Measurements from ENCODE around the gene OSBPL7. TPM values are rescaled to one million over a fixed set of nuclear protein-coding genes. Genes with fewer than 3 reads are reported as not detected.

Gene OSBPL7
- total and polyA plus RNA-seq, 2 donors (not counting 3 experiments of a cell fraction or from before 2014, with no cell fraction given), result 16.2 to 29.1 TPM

DNA sequence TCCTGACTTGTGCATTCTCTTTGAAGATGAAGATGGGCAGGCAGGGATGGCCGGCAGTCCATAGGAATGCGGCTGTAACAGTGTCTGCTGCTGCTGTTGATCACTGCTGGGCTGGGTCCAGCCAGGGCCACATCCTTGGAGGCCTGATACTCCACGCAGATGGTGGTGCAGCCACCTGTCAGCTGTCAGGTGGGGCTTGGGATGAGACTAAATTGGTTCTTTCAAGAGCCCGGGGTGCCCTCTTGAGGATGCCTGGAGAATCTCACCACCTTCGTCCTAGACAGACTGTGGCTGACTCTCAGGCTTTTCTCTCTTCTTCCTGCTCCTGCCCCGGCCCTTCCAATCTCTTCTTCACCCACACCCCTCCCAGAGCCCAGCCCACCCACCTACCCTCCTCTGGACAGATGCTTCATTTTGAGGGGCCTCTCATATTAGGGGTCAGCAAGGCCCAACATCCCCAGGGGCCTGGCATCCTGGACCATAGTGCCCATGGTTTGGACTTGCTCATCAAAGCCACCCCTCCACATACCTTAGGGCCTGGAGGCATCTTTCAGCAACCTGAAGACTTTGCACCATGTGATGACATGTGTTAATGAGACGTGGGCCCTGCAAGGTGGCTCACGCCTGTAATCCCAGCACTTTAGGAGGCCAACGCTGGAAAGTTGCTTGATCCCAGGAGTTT is 19.1 kb downstream of the OSBPL7 start:
- peak; percentile 36 for DNase-seq (ENCODE audit: low read depth, low spot score)
- Histone ChIP-seq H3K27me3 (ENCODE audit: control insufficient read depth in 2 of 2, insufficient read depth in 2 of 2, low read length in 2 of 2) (peaks cover 0 to 2% of the 10 kb centered on the region in 2 experiments), H3K27ac (ENCODE audit: insufficient read depth, low read depth, low read length) (no peak overlapping the region), H3K36me3 (ENCODE audit: control insufficient read depth in 2 of 2, extremely low read depth in 1 of 2, insufficient read depth in 2 of 2, low read length in 2 of 2) (peaks cover 0 to 6% of the 10 kb centered on the region in 2 experiments), H3K4me2 (ENCODE audit: insufficient read depth, low read length) (no peak overlapping the region), H3K4me3 (replicated peaks in 1 of 3; ENCODE audit: insufficient read depth in 1 of 3, low read depth in 1 of 3, low read length in 3 of 3) (no peak overlapping the region), H3K9me3 (replicated peaks; ENCODE audit: control insufficient read depth, insufficient read depth, low read length) (no peaks in the 10 kb centered on the region), H3K79me2 (ENCODE audit: control insufficient read depth, insufficient read depth, low read length) (no peaks in the 10 kb centered on the region), H3K9me1 (replicated peaks; ENCODE audit: control insufficient read depth, extremely low read depth, insufficient read depth, low read length) (no peaks in the 10 kb centered on the region), H3K9ac (replicated peaks; ENCODE audit: extremely low read depth, insufficient read depth, low read length) (no peak overlapping the region), H3K4me1 (ENCODE audit: control insufficient read depth, extremely low read depth, insufficient read depth, low read length) (no peaks in the 10 kb centered on the region), H4K20me1 (replicated peaks; ENCODE audit: control insufficient read depth, extremely low read depth, insufficient read depth, low read length) (no peaks in the 10 kb centered on the region), H2AFZ (ENCODE audit: low read depth, low read length) (no peak overlapping the region)
- TF ChIP-seq POLR2AphosphoS5 (IDR thresholded peaks at IDR 0.05; ENCODE audit: insufficient read depth, low read depth, low read length), result no peak
- TF ChIP-seq, protein P1, sequence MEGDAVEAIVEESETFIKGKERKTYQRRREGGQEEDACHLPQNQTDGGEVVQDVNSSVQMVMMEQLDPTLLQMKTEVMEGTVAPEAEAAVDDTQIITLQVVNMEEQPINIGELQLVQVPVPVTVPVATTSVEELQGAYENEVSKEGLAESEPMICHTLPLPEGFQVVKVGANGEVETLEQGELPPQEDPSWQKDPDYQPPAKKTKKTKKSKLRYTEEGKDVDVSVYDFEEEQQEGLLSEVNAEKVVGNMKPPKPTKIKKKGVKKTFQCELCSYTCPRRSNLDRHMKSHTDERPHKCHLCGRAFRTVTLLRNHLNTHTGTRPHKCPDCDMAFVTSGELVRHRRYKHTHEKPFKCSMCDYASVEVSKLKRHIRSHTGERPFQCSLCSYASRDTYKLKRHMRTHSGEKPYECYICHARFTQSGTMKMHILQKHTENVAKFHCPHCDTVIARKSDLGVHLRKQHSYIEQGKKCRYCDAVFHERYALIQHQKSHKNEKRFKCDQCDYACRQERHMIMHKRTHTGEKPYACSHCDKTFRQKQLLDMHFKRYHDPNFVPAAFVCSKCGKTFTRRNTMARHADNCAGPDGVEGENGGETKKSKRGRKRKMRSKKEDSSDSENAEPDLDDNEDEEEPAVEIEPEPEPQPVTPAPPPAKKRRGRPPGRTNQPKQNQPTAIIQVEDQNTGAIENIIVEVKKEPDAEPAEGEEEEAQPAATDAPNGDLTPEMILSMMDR (IDR thresholded peaks at IDR 0.05; ENCODE audit: extremely low read depth in 1 of 2, insufficient read depth in 1 of 2, low read depth in 1 of 2, low read length in 2 of 2), result peak; percentile 47 to 71
- peak; percentile 82 for FAIRE-seq
- dilution Hi-C loops (cut with MboI; ENCODE audit: extremely low pct_ligation_motif_present, low sequenced_read_pairs) (no loop called here), intact Hi-C loops (cut with micrococcal nuclease) (loop anchor here (1.0 to 5.0 kb wide), 3 partner anchors 26 to 140 kb away; no protein-coding TSS in a partner anchor)
- POLR2A ChIA-PET, result no interaction called here
- CTCF ChIA-PET, result interaction anchor here (1.0 to 2.2 kb wide), 3 partner anchors 24 to 139 kb away, joined by 3 to 10 read pairs (median 3); no protein-coding TSS in a partner anchor
- no TSS peak for BruUV-seq (replicated peaks)

DNA sequence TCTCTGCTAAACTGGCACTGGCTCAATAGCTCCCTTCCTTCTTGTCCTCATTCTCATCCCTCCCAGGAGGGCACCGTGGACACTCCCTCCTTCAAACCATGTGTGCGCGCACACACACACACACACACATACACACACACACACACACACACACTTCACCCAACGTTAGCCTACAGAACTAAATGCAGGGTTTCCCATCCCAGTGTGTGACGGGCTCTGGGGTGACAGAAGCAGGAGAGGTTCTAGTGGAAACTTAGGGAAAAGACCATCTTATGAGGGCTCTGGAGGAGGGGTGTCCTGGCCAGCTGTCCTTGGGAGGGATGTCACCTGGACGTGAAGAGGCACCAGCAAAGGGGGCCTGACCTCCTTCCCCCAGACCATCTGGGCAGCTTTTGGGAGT is 19.7 kb downstream of the OSBPL7 start:
- no peak overlapping the region for H3K4me3 ChIP-seq (replicated peaks in 1 of 3; ENCODE audit: insufficient read depth in 1 of 3, low read depth in 1 of 3, low read length in 3 of 3)
- FAIRE-seq (no peak), DNase-seq (ENCODE audit: low read depth, low spot score) (no peak)
- no peak overlapping the region for H3K27ac ChIP-seq (ENCODE audit: insufficient read depth, low read depth, low read length)
- no TSS peak for BruUV-seq (replicated peaks)
- H2AFZ ChIP-seq (ENCODE audit: low read depth, low read length), result no peak overlapping the region
- no peaks in the 10 kb centered on the region for H3K9me3 ChIP-seq (replicated peaks; ENCODE audit: control insufficient read depth, insufficient read depth, low read length)
- no peaks in the 10 kb centered on the region for H3K9me1 ChIP-seq (replicated peaks; ENCODE audit: control insufficient read depth, extremely low read depth, insufficient read depth, low read length)
- H4K20me1 ChIP-seq (replicated peaks; ENCODE audit: control insufficient read depth, extremely low read depth, insufficient read depth, low read length), result no peaks in the 10 kb centered on the region
- ChIA-PET POLR2A (no interaction called here), CTCF (interaction anchor here (1.2 to 2.2 kb wide), 5 partner anchors 8 to 138 kb away, joined by 3 to 10 read pairs (median 5); no protein-coding TSS in a partner anchor)
- H3K4me2 ChIP-seq (ENCODE audit: insufficient read depth, low read length), result no peak overlapping the region
- H3K27me3 ChIP-seq (ENCODE audit: control insufficient read depth in 2 of 2, insufficient read depth in 2 of 2, low read length in 2 of 2), result peaks cover 0 to 2% of the 10 kb centered on the region in 2 experiments
- no peaks in the 10 kb centered on the region for H3K79me2 ChIP-seq (ENCODE audit: control insufficient read depth, insufficient read depth, low read length)
- peaks cover 0 to 4% of the 10 kb centered on the region in 2 experiments for H3K36me3 ChIP-seq (ENCODE audit: control insufficient read depth in 2 of 2, extremely low read depth in 1 of 2, insufficient read depth in 2 of 2, low read length in 2 of 2)
- dilution Hi-C loops (cut with MboI; ENCODE audit: extremely low pct_ligation_motif_present, low sequenced_read_pairs) (no loop called here), intact Hi-C loops (cut with micrococcal nuclease) (loop anchor here (1.0 to 5.0 kb wide), 3 partner anchors 26 to 140 kb away; no protein-coding TSS in a partner anchor)
- no peaks in the 10 kb centered on the region for H3K4me1 ChIP-seq (ENCODE audit: control insufficient read depth, extremely low read depth, insufficient read depth, low read length)
- TF ChIP-seq MYC (IDR thresholded peaks at IDR 0.05; ENCODE audit: low read depth, low read length) (no peak), FOS (IDR thresholded peaks at IDR 0.05; ENCODE audit: borderline replicate concordance, insufficient read depth, low read length) (no peak), GATA2 (IDR thresholded peaks at IDR 0.05; ENCODE audit: insufficient read depth, insufficient read length, low read depth, low read length) (no peak), POLR2A (IDR thresholded peaks at IDR 0.05; ENCODE audit: low read depth, low read length) (no peak), JUN (IDR thresholded peaks at IDR 0.05; ENCODE audit: borderline replicate concordance, insufficient read depth, insufficient read length, low read depth) (no peak), POLR2AphosphoS5 (IDR thresholded peaks at IDR 0.05; ENCODE audit: insufficient read depth, low read depth, low read length) (no peak), EZH2 (IDR thresholded peaks at IDR 0.05; ENCODE audit: borderline replicate concordance, low read depth, low read length, severe bottlenecking) (no peak)
- TF ChIP-seq, protein P2, sequence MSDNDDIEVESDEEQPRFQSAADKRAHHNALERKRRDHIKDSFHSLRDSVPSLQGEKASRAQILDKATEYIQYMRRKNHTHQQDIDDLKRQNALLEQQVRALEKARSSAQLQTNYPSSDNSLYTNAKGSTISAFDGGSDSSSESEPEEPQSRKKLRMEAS (IDR thresholded peaks at IDR 0.05; ENCODE audit: insufficient read depth, insufficient read length), result no peak
- TF ChIP-seq, protein P1 (IDR thresholded peaks at IDR 0.05; ENCODE audit: extremely low read depth in 1 of 2, insufficient read depth in 1 of 2, low read depth in 1 of 2, low read length in 2 of 2), result no peak
- H3K9ac ChIP-seq (replicated peaks; ENCODE audit: extremely low read depth, insufficient read depth, low read length), result no peak overlapping the region
